Measurements from ENCODE around the gene STT3B. TPM values are rescaled to one million over a fixed set of nuclear protein-coding genes. Genes with fewer than 3 reads are reported as not detected.
"Not testable (repeated sequence)": the region's sequence is repeated elsewhere in the genome, so short reads cannot be mapped to it uniquely, and the experiment has no call there.

Gene STT3B
- total RNA-seq, 1 experiment from 2014 or later = 64.4 TPM

- H3K27ac ChIP-seq; DNase-seq; H3K27me3 ChIP-seq; H3K4me3 ChIP-seq; H3K36me3 ChIP-seq; H3K9me3 ChIP-seq (replicated peaks); H3K4me1 ChIP-seq: not testable (repeated sequence)
These were observed 26.2 kb upstream of the STT3B start for GRCh38 chr3:31506515-31506914.

- no peaks in the 10 kb centered on the region for H3K36me3 ChIP-seq
- no peaks in the 10 kb centered on the region for H3K27me3 ChIP-seq
- H3K4me1 ChIP-seq = no peaks in the 10 kb centered on the region
- H3K4me3 ChIP-seq = no peak overlapping the region
- DNase-seq = no peak
- H3K9me3 ChIP-seq (replicated peaks) = no peaks in the 10 kb centered on the region
- H3K27ac ChIP-seq = no peak overlapping the region
These were observed 24.1 kb upstream of the STT3B start for GRCh38 chr3:31508452-31509146.

GRCh38 chr3:31509147-31509728 lies 23.5 kb upstream of the STT3B start:
- H3K9me3 ChIP-seq (replicated peaks) = no peaks in the 10 kb centered on the region
- H3K27ac ChIP-seq = no peak overlapping the region
- H3K36me3 ChIP-seq = no peaks in the 10 kb centered on the region
- no peak overlapping the region for H3K4me3 ChIP-seq
- H3K27me3 ChIP-seq = no peaks in the 10 kb centered on the region
- H3K4me1 ChIP-seq = no peaks in the 10 kb centered on the region
- DNase-seq = no peak

- Histone ChIP-seq H3K27ac (no peak overlapping the region), H3K4me1 (no peaks in the 10 kb centered on the region), H3K4me3 (no peak overlapping the region), H3K9me3 (replicated peaks) (no peaks in the 10 kb centered on the region), H3K36me3 (no peaks in the 10 kb centered on the region), H3K27me3 (no peaks in the 10 kb centered on the region)
- DNase-seq = no peak
These were observed 18.2 kb upstream of the STT3B start for GRCh38 chr3:31514570-31514969.

GRCh38 chr3:31515486-31516284 lies 17.0 kb upstream of the STT3B start:
- Histone ChIP-seq H3K4me3 (no peak overlapping the region), H3K36me3 (no peaks in the 10 kb centered on the region), H3K27ac (no peak overlapping the region), H3K9me3 (replicated peaks) (no peaks in the 10 kb centered on the region), H3K4me1 (no peaks in the 10 kb centered on the region), H3K27me3 (no peaks in the 10 kb centered on the region)
- DNase-seq = no peak

- no peaks in the 10 kb centered on the region for H3K4me1 ChIP-seq
- H3K36me3 ChIP-seq = no peaks in the 10 kb centered on the region
- no peak for DNase-seq
- no peak overlapping the region for H3K4me3 ChIP-seq
- no peaks in the 10 kb centered on the region for H3K9me3 ChIP-seq (replicated peaks)
- H3K27me3 ChIP-seq = no peaks in the 10 kb centered on the region
- no peak overlapping the region for H3K27ac ChIP-seq
These were observed 16.0 kb upstream of the STT3B start for GRCh38 chr3:31516757-31517156.

GRCh38 chr3:31521468-31521867 lies 11.3 kb upstream of the STT3B start:
- Histone ChIP-seq H3K36me3 (no peaks in the 10 kb centered on the region), H3K27me3 (no peaks in the 10 kb centered on the region), H3K4me3 (no peak overlapping the region), H3K4me1 (peaks cover 2% of the 10 kb centered on the region; the same call in 1 of the 2 replicates), H3K9me3 (replicated peaks) (no peaks in the 10 kb centered on the region), H3K27ac (no peak overlapping the region)
- DNase-seq = no peak

GRCh38 chr3:31522152-31522551 lies 10.6 kb upstream of the STT3B start:
- Histone ChIP-seq H3K4me3 (no peak overlapping the region), H3K27me3 (no peaks in the 10 kb centered on the region), H3K27ac (no peak overlapping the region), H3K4me1 (peaks cover 2% of the 10 kb centered on the region; the same call in 1 of the 2 replicates), H3K9me3 (replicated peaks) (no peaks in the 10 kb centered on the region), H3K36me3 (no peaks in the 10 kb centered on the region)
- DNase-seq = peak; percentile 3 to 22

- Histone ChIP-seq H3K27ac (no peak overlapping the region), H3K4me3 (no peak overlapping the region), H3K36me3 (no peaks in the 10 kb centered on the region), H3K27me3 (no peaks in the 10 kb centered on the region), H3K4me1 (peaks cover 2% of the 10 kb centered on the region; the same call in 1 of the 2 replicates), H3K9me3 (replicated peaks) (no peaks in the 10 kb centered on the region)
- DNase-seq = no peak
These were observed 9.2 kb upstream of the STT3B start for GRCh38 chr3:31523543-31523942.

- peaks cover 2% of the 10 kb centered on the region; the same call in 1 of the 2 replicates for H3K4me1 ChIP-seq
- no peaks in the 10 kb centered on the region for H3K36me3 ChIP-seq
- DNase-seq = no peak
- no peaks in the 10 kb centered on the region for H3K27me3 ChIP-seq
- no peak overlapping the region for H3K27ac ChIP-seq
- no peaks in the 10 kb centered on the region for H3K9me3 ChIP-seq (replicated peaks)
- H3K4me3 ChIP-seq = no peak overlapping the region
These were observed 7.2 kb upstream of the STT3B start for GRCh38 chr3:31525532-31525931.

GRCh38 chr3:31529421-31529820 lies 3.3 kb upstream of the STT3B start:
- Histone ChIP-seq H3K9me3 (replicated peaks) (no peaks in the 10 kb centered on the region), H3K36me3 (no peaks in the 10 kb centered on the region), H3K4me1 (no peaks in the 10 kb centered on the region), H3K27me3 (no peaks in the 10 kb centered on the region), H3K4me3 (no peak overlapping the region), H3K27ac (no peak overlapping the region)
- no peak for DNase-seq

- no peaks in the 10 kb centered on the region for H3K4me1 ChIP-seq
- H3K27ac ChIP-seq = no peak overlapping the region
- DNase-seq = no peak
- no peaks in the 10 kb centered on the region for H3K27me3 ChIP-seq
- H3K36me3 ChIP-seq = no peaks in the 10 kb centered on the region
- H3K9me3 ChIP-seq (replicated peaks) = no peaks in the 10 kb centered on the region
- H3K4me3 ChIP-seq = peak overlapping the region; percentile 81; the same call in 1 of the 2 replicates
These were observed 2.4 kb upstream of the STT3B start for GRCh38 chr3:31530039-31530959.

- H3K27ac ChIP-seq = no peak overlapping the region
- H3K4me1 ChIP-seq = no peaks in the 10 kb centered on the region
- no peaks in the 10 kb centered on the region for H3K27me3 ChIP-seq
- peak overlapping the region; percentile 81 for H3K4me3 ChIP-seq
- no peaks in the 10 kb centered on the region for H3K36me3 ChIP-seq
- DNase-seq = no peak
- no peaks in the 10 kb centered on the region for H3K9me3 ChIP-seq (replicated peaks)
These were observed 1.8 kb upstream of the STT3B start for GRCh38 chr3:31530960-31531335.

GRCh38 chr3:31531452-31531991 lies 1.2 kb upstream of the STT3B start:
- Histone ChIP-seq H3K36me3 (no peaks in the 10 kb centered on the region), H3K27ac (peak overlapping the region; percentile 92), H3K27me3 (no peaks in the 10 kb centered on the region), H3K9me3 (replicated peaks) (no peaks in the 10 kb centered on the region), H3K4me3 (peak overlapping the region; percentile 81), H3K4me1 (no peaks in the 10 kb centered on the region)
- no peak for DNase-seq
